IPS-NIHi7 (cell line): Measurements from ENCODE around the gene ADCY10.
A peak's percentile ranks its signal among the peaks of the same experiment; 100 is the strongest.

Experiments used
- DNase-seq: peaks from one replicate; pipeline ENCODE4 v3.0.0; 2012; ENCODE audit warnings: mixed read lengths; ENCODE audit errors: extremely low spot score

Gene ADCY10

DNA sequence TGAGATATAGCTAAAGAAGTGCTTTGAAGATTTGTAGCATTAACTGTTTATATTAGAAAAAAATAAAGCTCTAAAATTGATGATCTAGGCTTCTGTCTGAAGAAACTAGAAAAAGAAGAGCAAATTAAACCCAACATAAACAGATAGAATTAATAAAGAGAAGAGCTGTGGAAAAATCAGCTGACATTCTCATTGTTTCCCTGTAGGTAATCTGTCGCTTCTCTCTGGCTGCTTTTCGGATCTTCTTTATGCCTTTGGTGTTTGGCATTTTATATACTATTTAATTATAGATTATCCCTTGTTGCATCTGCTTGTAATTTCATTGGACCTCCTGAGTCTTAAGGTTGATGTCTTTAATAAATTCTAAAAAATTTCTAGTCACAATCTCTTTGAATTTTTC, 132.4 kb downstream of the ADCY10 start:
- DNase-seq = no peak

GRCh38 chr1:167777269-167777650, 136.7 kb downstream of the ADCY10 start:
- DNase-seq = no peak

DNA sequence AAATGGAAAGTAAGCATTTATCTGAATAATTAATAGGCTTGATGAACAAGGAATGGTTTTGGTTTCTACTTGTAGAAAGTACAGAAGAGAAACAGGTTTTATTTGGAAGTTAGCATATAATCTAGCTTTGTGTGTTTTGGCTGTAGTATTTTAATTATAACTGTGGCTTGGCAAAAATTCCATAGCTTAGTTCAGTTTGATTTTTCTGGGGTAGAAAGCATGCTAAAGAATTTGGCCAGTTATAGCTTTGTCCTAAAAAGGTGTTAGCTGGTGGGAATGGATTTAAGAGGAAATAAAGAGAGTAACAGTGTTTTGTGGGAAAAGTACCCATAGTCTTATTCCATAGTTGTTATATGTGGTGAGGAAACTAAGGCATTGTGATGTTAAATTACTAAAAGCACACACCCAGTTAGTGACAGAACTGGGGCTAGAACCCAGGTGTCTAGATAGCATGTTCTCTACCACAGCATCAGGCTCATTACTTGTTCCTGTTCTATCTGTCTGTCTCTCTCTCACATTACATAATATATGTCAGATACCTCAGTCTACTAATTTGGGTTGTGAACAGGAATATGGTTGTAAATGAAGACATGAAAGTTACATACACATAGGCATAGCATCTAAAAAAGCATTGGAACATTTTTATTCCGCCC, 137.2 kb downstream of the ADCY10 start:
- no peak for DNase-seq

DNA sequence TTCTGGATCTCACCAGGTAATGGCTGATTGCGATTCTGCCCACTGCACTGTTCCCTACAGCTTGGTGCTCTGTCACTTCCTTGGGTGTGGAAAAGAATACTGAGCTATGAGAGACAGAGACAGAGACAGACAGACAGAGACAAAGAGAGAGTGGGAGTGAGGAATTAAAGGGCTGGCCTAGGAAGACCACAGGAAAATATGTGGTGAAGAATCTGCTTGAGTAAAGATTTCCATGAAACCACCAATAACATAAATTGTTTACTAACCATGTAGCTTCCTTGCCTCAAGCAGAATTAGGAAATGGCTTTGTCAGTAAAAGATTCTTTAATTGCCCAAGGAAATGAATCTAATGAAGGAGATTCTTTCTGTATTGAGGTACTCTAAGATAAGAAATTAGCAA, 137.8 kb downstream of the ADCY10 start:
- no peak for DNase-seq

GRCh38 chr1:167775178-167775577, 138.8 kb downstream of the ADCY10 start:
- no peak for DNase-seq

DNA sequence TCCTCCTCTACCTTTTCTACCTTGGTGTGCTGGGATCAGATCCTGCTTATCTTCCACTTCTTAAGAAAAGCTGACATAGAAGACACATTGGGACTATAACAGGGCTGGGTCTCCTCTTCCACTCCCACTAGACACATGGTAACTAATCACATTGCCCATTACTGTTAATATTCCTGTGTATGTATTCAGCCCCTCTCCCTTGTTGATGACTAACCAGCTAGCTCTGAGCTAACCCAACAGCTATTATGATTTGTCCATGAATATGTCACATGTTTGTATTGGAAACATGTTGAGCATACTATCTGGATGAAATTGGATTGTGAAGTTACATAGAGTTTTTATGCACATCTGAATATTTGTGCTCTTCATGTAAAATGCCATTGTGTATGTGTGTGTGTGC, 139.2 kb downstream of the ADCY10 start:
- no peak for DNase-seq

DNA sequence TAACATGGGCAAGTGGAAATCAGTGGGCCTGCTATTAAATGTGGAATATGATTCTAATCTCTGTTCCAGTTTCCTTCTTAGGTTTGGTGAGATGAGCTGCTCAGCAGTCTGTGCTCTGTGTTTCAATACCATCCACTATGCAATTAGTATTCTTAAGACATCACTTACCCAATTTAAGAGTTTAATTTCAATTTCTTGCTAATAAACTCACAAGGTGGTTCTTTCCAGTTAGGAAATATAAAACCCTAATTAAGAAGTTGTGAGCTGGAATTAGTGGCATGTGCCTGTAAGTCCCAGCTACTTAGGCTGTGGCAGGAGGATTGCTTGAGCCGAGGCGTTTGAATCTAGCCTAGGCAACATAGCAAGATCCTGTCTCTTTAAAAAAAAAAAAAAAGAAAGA, 140.4 kb downstream of the ADCY10 start:
- no peak for DNase-seq

DNA sequence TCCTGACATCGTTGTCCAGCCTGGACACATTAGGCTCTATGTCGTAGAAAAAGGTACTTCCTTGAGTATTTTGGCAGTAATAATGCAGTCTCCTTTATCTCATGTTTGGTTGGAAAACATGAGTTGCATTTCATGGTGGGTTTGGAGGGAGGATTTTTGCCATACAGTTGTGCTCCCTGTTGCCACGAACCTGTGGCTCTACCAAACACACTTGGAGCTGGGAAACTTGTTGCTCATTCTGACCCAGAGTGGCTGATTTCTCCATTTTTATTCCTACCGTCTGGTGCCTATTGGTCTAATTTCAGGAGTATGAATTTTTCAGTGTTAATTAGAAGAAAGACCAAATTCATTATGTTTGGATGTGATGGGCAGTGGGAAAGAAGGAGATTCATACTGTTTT, 141.5 kb downstream of the ADCY10 start:
- DNase-seq = no peak

DNA sequence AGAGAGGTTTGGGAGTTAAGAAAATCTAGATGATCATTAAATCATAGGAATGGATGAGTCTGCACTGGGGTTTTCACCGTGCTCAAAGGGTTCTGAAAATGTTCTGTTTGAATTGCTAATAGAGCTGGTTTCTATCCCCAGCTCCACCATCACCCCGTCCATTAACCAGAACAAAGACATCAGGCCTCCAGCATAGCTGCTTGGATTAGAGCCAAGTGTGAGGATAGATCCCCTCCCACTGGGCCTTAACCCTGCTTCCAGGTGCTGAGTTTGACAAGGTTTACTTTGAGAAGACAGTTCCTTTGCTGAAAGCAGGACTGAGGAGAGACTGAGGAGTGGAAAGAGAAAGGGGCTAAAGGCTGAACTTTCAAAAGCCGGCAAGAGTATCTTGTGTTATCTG, 143.8 kb downstream of the ADCY10 start:
- peak; percentile 35 for DNase-seq

DNA sequence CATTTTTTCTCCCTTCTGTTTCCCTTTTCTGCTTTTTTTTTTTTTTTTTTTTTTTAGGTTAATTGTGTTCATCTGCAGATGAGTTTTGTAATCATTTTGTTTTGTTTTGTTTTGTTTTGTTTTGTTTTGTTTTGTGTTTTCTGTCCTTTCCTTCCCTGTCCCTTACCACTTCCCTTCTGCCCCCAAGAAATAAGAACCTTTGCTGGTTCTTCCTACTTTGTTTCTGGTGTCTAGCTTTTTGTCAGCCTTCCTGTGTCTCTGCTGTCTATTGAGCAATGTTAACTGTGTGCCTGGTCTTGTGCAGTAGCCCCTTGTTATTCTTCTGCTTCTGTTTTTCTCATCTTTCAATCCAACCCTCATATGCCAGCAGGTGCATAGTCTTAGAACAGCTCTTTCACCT, 146.2 kb downstream of the ADCY10 start:
- DNase-seq = no peak

- DNase-seq = no peak
These were observed 147.4 kb downstream of the ADCY10 start for GRCh38 chr1:167766538-167766937.

GRCh38 chr1:167765496-167765895, 148.4 kb downstream of the ADCY10 start:
- no peak for DNase-seq

DNA sequence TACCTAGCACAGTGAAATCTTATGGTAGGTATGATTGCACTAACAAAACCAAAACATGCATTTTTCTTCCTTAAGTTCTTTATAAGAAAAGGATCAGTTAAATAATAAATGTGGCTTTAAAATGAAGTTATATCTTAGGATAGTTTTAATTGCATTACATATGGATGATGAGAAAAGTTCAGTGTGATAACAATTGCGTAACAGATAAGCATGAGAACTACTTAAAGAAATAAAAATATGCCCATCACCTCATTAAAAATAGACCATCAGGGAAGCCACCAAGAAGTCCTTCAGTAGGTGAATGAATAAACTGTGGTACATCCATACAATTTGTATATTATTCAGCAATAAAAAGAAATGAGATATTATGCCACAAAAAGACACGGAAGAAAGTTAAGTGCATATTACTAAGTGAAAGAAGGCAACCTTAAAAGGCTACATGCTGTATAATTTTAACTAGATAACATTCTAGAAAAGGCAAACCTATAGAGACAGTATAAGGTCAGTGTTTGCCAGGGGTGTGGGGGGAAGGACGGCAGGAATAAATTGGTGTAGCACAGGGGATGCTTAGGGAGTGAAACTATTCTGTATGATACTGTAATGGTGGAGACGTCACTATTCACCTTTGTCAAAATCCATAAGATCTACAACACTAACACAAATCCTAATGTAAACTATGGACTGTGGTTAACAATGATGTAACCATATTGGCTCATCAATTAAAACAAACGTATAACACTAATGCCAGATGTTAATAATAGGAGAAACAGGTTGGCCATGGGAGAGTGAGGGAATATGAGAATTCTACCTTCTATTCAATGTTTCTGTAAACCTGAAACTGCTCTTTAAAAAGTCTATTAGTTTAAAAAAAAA, 149.2 kb downstream of the ADCY10 start:
- no peak for DNase-seq

DNA sequence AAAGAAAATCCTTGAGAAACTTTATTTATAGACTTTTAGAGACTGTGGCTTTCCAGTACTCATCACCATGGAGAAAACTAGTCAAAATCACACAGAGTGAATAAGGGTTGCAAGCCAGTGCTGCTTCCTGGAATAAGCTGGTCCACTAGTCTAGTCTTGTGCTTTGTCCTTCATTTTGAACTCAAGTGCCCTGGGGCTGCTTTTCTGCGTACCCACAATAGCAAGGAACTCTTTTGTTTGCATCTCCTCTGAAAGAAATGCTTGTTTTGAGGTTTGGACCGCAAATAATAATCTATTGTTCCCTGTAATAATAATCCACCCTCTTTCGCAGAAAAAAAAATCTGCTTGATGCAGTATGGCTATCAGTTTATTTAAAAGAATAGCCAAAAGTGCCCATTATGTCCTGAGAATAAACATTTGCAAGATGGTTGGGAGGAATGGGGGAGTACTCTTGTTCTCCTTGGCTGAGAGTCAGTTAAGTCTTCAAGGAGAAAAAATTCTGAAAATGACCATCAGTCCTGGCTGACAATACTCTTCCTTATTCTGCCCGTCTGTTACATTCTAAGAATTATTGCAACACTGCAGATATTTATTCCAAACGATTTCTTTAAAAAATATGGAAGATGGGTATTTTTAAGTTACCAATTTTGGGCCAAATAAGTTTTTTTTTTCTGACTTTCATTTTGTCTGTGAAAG, 150.3 kb downstream of the ADCY10 start:
- DNase-seq = no peak

GRCh38 chr1:167762061-167762746, 151.7 kb downstream of the ADCY10 start:
- no peak for DNase-seq

DNA sequence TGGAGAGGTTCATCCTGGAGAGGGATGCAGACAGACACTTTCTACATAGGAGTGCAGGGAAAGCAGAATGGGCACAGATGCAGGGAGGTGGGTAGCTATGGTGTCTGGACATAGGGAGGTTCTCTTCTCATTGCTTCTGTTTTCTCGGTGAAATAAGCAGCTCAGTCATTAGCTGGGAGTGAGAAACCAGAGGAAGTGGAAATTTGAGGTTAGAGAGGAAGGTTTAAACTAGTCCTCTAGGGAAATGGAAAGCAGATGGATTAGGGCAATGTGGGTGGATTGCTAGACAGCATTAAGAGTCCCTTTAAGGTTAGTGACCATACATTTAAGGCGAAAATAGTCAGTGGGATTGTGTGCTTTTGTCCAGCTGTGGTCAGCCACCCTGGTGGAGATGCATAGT, 152.5 kb downstream of the ADCY10 start:
- no peak for DNase-seq
